GM12801 (cell line): Measurements from ENCODE around the gene ATP6V0A1.

Source experiments
- CTCF ChIP-seq: IDR thresholded peaks from one replicate; pipeline ENCODE4 v1.5.1; 2011; ENCODE audit warnings: control low read depth; ENCODE audit not compliant: insufficient read length; ENCODE audit errors: extremely low read depth

Gene ATP6V0A1

GRCh38 chr17:42526031-42526444 lies 67.4 kb downstream of the ATP6V0A1 start:
- no peak for TF ChIP-seq CTCF

- TF ChIP-seq CTCF, result no peak
Observed at GRCh38 chr17:42527932-42528331, 69.3 kb downstream of the ATP6V0A1 start.

GRCh38 chr17:42529061-42529460 lies 70.4 kb downstream of the ATP6V0A1 start:
- no peak for TF ChIP-seq CTCF

- no peak for TF ChIP-seq CTCF
Observed at GRCh38 chr17:42530952-42531454, 72.3 kb downstream of the ATP6V0A1 start.

- no peak for TF ChIP-seq CTCF
Observed at GRCh38 chr17:42531455-42532354, 73.0 kb downstream of the ATP6V0A1 start.

GRCh38 chr17:42535155-42536047 lies 76.7 kb downstream of the ATP6V0A1 start:
- no peak for TF ChIP-seq CTCF

GRCh38 chr17:42536048-42536371 lies 77.3 kb downstream of the ATP6V0A1 start, which contains the start of gene NAGLU:
TSS of gene NAGLU (plus strand) at chr17:42536241. CDS start at chr17:42536273, 32 bp downstream.
- TF ChIP-seq CTCF, result no peak
